Measurements from ENCODE around the gene FRMPD1.

Gene FRMPD1

GRCh38 chr9:37625036-37625757 lies 25.6 kb upstream of the FRMPD1 start:
- TF ChIP-seq EGR1 (IDR thresholded peaks at IDR 0.05) (no peak), MAX (IDR thresholded peaks at IDR 0.05) (no peak), NFIC (IDR thresholded peaks at IDR 0.05) (no peak), REST (IDR thresholded peaks at IDR 0.05; ENCODE audit: low read depth) (peak; percentile 69), RAD21 (IDR thresholded peaks at IDR 0.05; ENCODE audit: low read depth) (no peak), TCF12 (IDR thresholded peaks at IDR 0.05; ENCODE audit: low read depth) (no peak), EP300 (IDR thresholded peaks at IDR 0.05; ENCODE audit: borderline replicate concordance) (no peak), USF1 (IDR thresholded peaks at IDR 0.05) (no peak), YY1 (IDR thresholded peaks at IDR 0.05; ENCODE audit: low read depth) (no peak)

- TF ChIP-seq CREB1 (IDR thresholded peaks at IDR 0.05; ENCODE audit: low read depth): no peak
- no peak for TF ChIP-seq YY1 (IDR thresholded peaks at IDR 0.05; ENCODE audit: low read depth)
- no peak for TF ChIP-seq REST (IDR thresholded peaks at IDR 0.05; ENCODE audit: low read depth)
- TF ChIP-seq RAD21 (IDR thresholded peaks at IDR 0.05; ENCODE audit: low read depth): no peak
- no peak for TF ChIP-seq USF1 (IDR thresholded peaks at IDR 0.05)
- TF ChIP-seq CEBPB (IDR thresholded peaks at IDR 0.05): no peak
- no peak for TF ChIP-seq ZBTB7A (IDR thresholded peaks at IDR 0.05; ENCODE audit: low read depth)
- no peak for TF ChIP-seq NFIC (IDR thresholded peaks at IDR 0.05)
- TF ChIP-seq TEAD4 (IDR thresholded peaks at IDR 0.05): no peak
- TF ChIP-seq TAF1 (IDR thresholded peaks at IDR 0.05; ENCODE audit: low read depth): no peak
- no peak for TF ChIP-seq MAX (IDR thresholded peaks at IDR 0.05)
- TF ChIP-seq EP300 (IDR thresholded peaks at IDR 0.05; ENCODE audit: borderline replicate concordance): no peak
- no peak for TF ChIP-seq EGR1 (IDR thresholded peaks at IDR 0.05)
- no peak for TF ChIP-seq TCF12 (IDR thresholded peaks at IDR 0.05; ENCODE audit: low read depth)
- TF ChIP-seq FOXM1 (IDR thresholded peaks at IDR 0.05; ENCODE audit: borderline replicate concordance, low read depth): no peak
These were observed 25.0 kb upstream of the FRMPD1 start for GRCh38 chr9:37625758-37626147.

GRCh38 chr9:37626708-37627292 lies 24.0 kb upstream of the FRMPD1 start:
- TF ChIP-seq TEAD4 (IDR thresholded peaks at IDR 0.05) (no peak), CREB1 (IDR thresholded peaks at IDR 0.05; ENCODE audit: low read depth) (no peak), MAX (IDR thresholded peaks at IDR 0.05) (no peak), TCF12 (IDR thresholded peaks at IDR 0.05; ENCODE audit: low read depth) (no peak), REST (IDR thresholded peaks at IDR 0.05; ENCODE audit: low read depth) (no peak)

GRCh38 chr9:37632479-37632878 lies 18.3 kb upstream of the FRMPD1 start:
- peak; percentile 58 for TF ChIP-seq USF1 (IDR thresholded peaks at IDR 0.05)
- TF ChIP-seq TAF1 (IDR thresholded peaks at IDR 0.05; ENCODE audit: low read depth): no peak
